Astrocyte of the cerebellum (primary cell): ENCODE data around the gene XRCC3.

Source experiments
- DNase-seq: peaks from one replicate; pipeline ENCODE4 v3.0.0-alpha.2; 2011; ENCODE audit warnings: low read depth
- H3K4me3 ChIP-seq: 2 replicates; pipeline ENCODE4 v1.5.1; 2011; ENCODE audit warnings: mild to moderate bottlenecking, low read depth, low read length, moderate library complexity
- in situ Hi-C: cut with HindIII; loops from 2 replicates; pipeline ENCODE4 v1.10.0; 2017; ENCODE audit warnings: low sequenced_read_pairs
- TF ChIP-seq, protein P1 (sequence below): IDR thresholded peaks from 2 replicates; pipeline ENCODE4 v1.5.1; 2012; ENCODE audit warnings: low read length, low read depth, moderate library complexity, mild to moderate bottlenecking; ENCODE audit errors: missing control alignments

Gene XRCC3

DNA sequence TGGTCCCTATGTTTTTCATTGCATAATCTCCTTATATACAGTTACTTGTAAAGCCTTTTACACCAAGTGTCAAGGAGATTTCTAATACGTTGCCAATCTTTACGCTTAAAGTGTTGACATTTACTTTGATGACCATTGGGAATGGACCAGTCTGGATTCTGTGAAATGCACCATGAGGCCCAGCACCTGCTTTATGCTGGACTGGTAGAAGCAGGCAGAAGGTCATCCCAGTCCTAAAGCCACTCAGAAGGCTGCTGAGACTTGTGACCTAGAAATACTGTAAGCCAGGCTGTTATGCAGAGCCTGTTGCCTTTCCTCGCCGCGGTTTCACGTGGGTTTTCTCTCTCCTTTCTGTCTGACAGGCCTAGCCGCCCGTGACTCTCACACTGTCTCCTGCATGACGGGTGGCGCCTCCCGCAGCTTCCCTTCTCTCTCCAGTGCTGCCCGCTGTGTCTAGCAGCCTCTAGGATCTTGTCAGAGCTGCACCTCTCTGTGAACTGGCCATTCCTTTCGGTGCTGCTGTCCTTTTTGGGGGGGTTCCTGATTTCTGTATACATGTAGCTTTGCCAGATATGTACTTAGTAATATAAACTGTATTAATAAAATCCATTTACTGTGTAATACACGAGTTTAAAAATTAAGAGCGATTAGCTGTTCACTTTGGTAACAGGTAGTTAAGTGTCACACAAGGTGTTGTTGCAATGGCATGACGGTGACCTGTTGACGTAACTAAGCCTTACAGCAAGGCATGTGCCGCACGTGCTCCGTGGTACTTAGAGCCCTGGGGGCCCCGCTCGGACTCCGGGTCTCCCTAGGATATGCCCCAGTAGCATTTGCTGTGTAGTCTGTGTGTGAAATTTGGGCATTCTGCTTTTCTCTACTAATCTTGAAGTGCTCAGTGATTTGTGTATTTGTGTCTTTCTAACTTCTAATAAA lies 29.7 kb downstream of the XRCC3 start:
- DNase-seq = no peak
- in situ Hi-C loops = no loop called here
- TF ChIP-seq, protein P1, sequence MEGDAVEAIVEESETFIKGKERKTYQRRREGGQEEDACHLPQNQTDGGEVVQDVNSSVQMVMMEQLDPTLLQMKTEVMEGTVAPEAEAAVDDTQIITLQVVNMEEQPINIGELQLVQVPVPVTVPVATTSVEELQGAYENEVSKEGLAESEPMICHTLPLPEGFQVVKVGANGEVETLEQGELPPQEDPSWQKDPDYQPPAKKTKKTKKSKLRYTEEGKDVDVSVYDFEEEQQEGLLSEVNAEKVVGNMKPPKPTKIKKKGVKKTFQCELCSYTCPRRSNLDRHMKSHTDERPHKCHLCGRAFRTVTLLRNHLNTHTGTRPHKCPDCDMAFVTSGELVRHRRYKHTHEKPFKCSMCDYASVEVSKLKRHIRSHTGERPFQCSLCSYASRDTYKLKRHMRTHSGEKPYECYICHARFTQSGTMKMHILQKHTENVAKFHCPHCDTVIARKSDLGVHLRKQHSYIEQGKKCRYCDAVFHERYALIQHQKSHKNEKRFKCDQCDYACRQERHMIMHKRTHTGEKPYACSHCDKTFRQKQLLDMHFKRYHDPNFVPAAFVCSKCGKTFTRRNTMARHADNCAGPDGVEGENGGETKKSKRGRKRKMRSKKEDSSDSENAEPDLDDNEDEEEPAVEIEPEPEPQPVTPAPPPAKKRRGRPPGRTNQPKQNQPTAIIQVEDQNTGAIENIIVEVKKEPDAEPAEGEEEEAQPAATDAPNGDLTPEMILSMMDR = no peak
- no peak overlapping the region for H3K4me3 ChIP-seq

DNA sequence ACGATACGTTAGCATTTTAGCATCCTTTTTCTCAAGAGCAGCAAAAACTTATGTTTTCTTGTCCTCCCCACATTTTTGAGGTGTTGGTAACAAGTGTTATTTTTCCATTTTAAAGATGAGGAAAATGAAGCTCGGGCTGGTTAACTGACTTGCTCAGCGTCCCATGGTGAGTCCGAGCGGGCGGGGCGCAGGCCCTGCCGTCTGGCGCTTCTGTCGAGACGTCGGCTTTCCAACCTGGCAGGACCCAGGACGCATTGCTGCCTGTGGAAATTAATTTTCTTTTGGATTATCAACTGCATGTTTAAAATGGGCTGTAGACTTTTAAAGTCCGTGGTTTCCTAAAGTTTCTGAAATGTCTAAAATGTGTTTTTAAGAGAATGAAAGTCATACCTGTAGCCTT lies 30.4 kb downstream of the XRCC3 start:
- in situ Hi-C loops = no loop called here
- no peak for DNase-seq
- TF ChIP-seq, protein P1 = no peak
- H3K4me3 ChIP-seq = no peak overlapping the region

DNA sequence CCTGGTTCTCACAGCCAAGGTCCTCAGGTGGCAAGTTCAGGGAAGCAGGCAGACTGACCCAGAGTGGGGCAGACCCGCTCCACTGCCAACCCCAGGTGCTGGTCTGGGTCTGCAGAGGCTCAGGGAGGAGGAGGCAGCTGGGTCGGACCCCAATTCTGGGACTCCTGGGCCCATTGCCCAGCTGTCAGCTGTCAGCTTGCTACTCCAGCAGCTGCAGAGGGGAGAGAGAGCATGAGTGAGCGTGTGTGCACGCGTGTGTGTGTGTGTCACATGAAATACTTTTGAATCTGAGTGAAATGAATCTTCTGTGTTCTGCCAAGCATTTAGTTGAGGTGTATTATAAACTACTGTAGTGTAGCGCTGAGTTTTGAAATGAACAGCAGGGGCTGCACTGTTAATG lies 30.8 kb downstream of the XRCC3 start:
- TF ChIP-seq, protein P1 = no peak
- H3K4me3 ChIP-seq = no peak overlapping the region
- no peak for DNase-seq
- in situ Hi-C loops = no loop called here

DNA sequence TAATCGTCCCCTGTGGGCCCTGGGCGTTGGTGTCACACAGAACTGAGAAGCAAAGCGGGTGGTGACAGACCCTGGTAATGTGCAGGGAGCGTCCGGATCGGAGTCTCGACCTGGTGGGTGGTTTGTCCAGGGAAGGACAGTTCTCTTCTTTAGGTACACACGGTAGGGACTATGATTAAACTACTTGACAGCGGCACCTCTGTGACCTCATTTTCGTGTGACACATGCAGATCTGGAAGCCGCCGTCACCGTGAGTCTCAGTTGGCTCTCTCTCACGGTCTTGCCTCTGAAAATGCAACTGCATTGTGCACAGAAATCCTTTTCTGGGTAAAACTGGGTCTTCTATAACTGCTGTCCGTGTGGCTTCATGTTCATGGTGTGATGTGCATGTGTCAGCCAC lies 32.1 kb downstream of the XRCC3 start:
- DNase-seq = no peak
- TF ChIP-seq, protein P1 = no peak
- in situ Hi-C loops = no loop called here

DNA sequence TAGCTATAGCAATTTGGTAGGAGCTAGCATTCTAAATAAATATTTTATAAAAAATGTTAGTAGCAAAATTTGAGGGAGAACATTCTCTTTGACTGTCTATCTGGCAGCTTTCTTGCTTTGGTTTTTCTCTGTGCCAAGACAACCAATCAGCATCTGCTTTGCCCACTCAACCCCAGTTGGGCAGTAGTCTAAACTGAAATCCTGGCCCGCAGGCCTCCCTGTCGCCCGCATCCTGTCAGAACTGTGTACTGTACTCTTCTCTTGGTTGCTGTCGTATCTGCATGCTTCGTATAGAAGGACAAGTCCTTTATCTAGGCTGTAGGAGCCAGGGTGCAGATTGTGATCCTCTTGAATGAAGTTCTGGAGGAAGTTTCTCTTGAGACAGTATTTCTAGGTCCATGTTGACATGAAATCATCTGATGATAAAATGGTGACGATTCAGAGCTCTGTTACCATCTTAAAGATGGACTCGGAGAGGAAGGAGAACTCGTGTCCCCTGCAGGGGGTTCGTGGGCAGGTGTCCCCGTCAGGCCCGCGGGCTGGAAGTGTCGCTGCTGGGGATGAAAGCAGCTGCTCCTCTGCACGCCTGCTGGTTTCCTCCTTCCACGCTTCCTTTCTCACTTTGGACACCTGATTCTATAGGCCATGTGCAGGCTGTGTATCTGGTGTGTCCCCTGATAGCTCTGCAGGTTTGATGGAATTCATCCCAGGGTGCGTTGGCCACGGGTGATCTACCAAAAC lies 34.6 kb downstream of the XRCC3 start:
- no peak overlapping the region for H3K4me3 ChIP-seq
- TF ChIP-seq, protein P1 = no peak
- in situ Hi-C loops = no loop called here
- DNase-seq = no peak

More for the DNA sequence above, 32.1 kb downstream of the XRCC3 start:
- no peak overlapping the region for H3K4me3 ChIP-seq

DNA sequence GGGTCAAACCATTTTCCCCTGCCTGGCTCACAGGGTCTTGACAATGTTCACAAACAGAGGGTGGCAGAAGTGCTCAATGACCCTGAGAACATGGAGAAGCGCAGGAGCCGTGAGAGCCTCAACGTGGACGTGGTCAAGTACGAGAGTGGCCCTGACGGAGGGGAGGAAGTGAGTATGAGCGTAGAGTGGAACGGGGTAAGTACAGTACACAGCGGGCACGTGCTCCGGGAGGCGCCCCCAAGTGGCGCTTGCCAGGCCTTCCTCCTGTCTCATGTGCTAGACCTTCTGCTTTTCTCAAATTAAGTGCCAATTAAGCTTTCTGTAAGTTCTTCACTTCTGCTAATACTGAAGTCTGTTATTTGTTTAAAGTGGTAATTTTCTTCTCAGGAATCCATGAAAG lies 35.9 kb downstream of the XRCC3 start:
- TF ChIP-seq, protein P1 = peak; percentile 47
- no peak for DNase-seq
- in situ Hi-C loops = loop anchor here (5.0 kb wide), 1 partner anchor 87 kb away; no protein-coding TSS in a partner anchor
- H3K4me3 ChIP-seq = no peak overlapping the region
